Smooth muscle cell (in vitro differentiated cells): ENCODE data around the gene ZDHHC19. TPM values are rescaled to one million over a fixed set of nuclear protein-coding genes. Genes with fewer than 3 reads are reported as not detected.
"Not testable (repeated sequence)": the region's sequence is repeated elsewhere in the genome, so short reads cannot be mapped to it uniquely, and the experiment has no call there.

Experiments
- DNase-seq: peaks from one replicate; lab custom pipeline; 2025; ENCODE audit not compliant: unreplicated experiment; lab: John Stamatoyannopoulos, UW
- H2AFZ ChIP-seq: fragments of 200-600 bp; sonication (generic); 2 replicates; pipeline ENCODE4 v1.6.0; 2016; ENCODE audit warnings: antibody characterized with exemption, low read depth, mild to moderate bottlenecking
- H3F3A ChIP-seq: fragments of 200-600 bp; sonication (generic); 2 replicates; pipeline ENCODE4 v1.6.0; 2017; ENCODE audit warnings: antibody characterized with exemption, low read depth
- H3K27ac ChIP-seq: fragments of 200-600 bp; sonication (generic); 2 replicates; pipeline ENCODE4 v1.5.1; 2016; ENCODE audit warnings: low read depth, mild to moderate bottlenecking
- H3K27me3 ChIP-seq: fragments of 200-600 bp; sonication (generic); 2 replicates; pipeline ENCODE4 v1.6.1; 2016; ENCODE audit warnings: low read depth, mild to moderate bottlenecking
- H3K36me3 ChIP-seq: fragments of 200-600 bp; sonication (generic); 2 replicates; pipeline ENCODE4 v1.5.1; 2016; ENCODE audit warnings: low read depth
- H3K4me1 ChIP-seq: fragments of 200-600 bp; sonication (generic); 2 replicates; pipeline ENCODE4 v1.5.1; 2016; ENCODE audit warnings: low read depth
- H3K4me2 ChIP-seq: fragments of 200-600 bp; sonication (generic); 2 replicates; pipeline ENCODE4 v1.6.0; 2016; ENCODE audit warnings: mild to moderate bottlenecking
- H3K4me3 ChIP-seq: fragments of 200-600 bp; sonication (generic); 2 replicates; pipeline ENCODE4 v1.5.1; 2016; ENCODE audit warnings: mild to moderate bottlenecking
- H3K79me2 ChIP-seq: fragments of 200-600 bp; sonication (generic); 2 replicates; pipeline ENCODE4 v1.6.0; 2016; ENCODE audit warnings: low read depth, mild to moderate bottlenecking
- H3K9ac ChIP-seq: fragments of 200-600 bp; sonication (generic); 2 replicates; pipeline ENCODE4 v1.6.0; 2016; ENCODE audit warnings: low read depth
- H3K9me3 ChIP-seq: fragments of 200-600 bp; sonication (generic); replicated peaks from 2 replicates; pipeline ENCODE4 v1.5.1; 2016; ENCODE audit warnings: low read depth
- H4K20me1 ChIP-seq: fragments of 200-600 bp; sonication (generic); 2 replicates; pipeline ENCODE4 v1.6.0; 2016; ENCODE audit warnings: low read depth
- WGBS: methylation state at CpG from one replicate; pipeline ENCODE4 v1.1.7; 2016; ENCODE audit warnings: low lambda C conversion rate; 5-methylcytosine and 5-hydroxymethylcytosine counted together
- polyA plus RNA-seq: library from polyadenylated mRNA; unstranded; fragments of >200 nt; fragmentation: Nextera tagmentation; extraction: Ambion mirVana; gene quantifications from 2 replicates; pipeline ENCODE4 v1.2.1, GENCODE V29; 2016
- total RNA-seq: library from RNA; depleted of rRNA; stranded (reverse); fragments of >200 nt; gene quantifications from 2 replicates; pipeline ENCODE4 v1.2.3, GENCODE V29; 2014
- TF ChIP-seq, protein P1 (sequence below): fragments of 200-600 bp; sonication (generic); IDR thresholded peaks from 2 replicates; pipeline ENCODE4 v1.5.1; 2017; ENCODE audit warnings: borderline replicate concordance, mild to moderate bottlenecking, antibody characterized with exemption; ENCODE audit not compliant: insufficient read depth, poor library complexity, severe bottlenecking

Gene ZDHHC19
- total and polyA plus RNA-seq, 2 experiments from 2014 or later, result not detected

DNA sequence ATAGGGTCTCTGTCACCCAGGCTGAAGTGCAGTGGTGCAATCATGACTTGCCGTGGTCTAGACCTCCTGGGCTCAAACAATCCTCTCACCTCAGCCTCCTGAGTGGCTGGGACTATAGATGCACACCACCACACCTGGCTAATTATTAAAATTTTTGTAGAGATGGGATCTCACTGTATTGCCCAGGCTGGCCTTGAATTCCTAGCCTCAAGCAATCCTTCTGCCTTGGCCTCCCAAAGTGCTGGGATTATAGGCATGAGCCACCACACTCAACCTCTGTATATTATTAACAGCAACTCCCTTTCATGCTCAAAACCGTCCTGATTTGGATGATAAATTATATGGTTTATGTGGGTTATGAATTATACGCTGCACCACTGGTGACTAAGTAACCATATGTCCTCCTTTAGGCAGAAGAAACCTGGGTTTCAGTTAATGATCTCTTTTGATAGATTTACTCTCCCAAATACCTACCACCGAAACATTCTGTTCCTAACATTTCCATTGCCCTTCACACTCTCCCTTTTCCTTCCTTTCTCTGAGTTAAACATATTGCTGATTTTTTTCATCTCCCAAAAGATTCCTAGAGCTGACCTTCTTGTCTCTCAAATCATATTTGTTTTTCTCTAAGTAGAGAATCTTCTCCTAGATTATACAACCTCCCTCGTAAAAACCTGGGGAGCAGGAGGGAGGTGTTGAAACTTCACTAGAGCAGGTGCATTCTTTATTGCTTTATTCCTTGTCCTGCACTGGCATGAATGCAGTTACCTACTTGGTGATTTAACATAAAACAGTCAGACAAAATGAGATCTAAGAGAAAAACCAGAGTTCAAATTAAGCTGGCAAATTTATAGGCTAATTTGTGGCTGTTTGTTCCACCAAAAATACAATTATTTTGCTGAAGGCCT lies 43.4 kb upstream of the ZDHHC19 start:
- WGBS, result 85% methylated on average over 5 of the region's 5 CpGs
- H3K27me3 ChIP-seq, result no peaks in the 10 kb centered on the region
- H3K79me2 ChIP-seq, result peaks cover 20% of the 10 kb centered on the region
- no peaks in the 10 kb centered on the region for H3K4me1 ChIP-seq
- H4K20me1 ChIP-seq, result peaks cover 30% of the 10 kb centered on the region
- H3K27ac ChIP-seq, result no peak overlapping the region
- TF ChIP-seq, protein P1, sequence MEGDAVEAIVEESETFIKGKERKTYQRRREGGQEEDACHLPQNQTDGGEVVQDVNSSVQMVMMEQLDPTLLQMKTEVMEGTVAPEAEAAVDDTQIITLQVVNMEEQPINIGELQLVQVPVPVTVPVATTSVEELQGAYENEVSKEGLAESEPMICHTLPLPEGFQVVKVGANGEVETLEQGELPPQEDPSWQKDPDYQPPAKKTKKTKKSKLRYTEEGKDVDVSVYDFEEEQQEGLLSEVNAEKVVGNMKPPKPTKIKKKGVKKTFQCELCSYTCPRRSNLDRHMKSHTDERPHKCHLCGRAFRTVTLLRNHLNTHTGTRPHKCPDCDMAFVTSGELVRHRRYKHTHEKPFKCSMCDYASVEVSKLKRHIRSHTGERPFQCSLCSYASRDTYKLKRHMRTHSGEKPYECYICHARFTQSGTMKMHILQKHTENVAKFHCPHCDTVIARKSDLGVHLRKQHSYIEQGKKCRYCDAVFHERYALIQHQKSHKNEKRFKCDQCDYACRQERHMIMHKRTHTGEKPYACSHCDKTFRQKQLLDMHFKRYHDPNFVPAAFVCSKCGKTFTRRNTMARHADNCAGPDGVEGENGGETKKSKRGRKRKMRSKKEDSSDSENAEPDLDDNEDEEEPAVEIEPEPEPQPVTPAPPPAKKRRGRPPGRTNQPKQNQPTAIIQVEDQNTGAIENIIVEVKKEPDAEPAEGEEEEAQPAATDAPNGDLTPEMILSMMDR, result no peak
- no peaks in the 10 kb centered on the region for H3K36me3 ChIP-seq
- no peak overlapping the region for H3K4me2 ChIP-seq
- DNase-seq, result no peak
- H3F3A ChIP-seq, result peaks cover 2% of the 10 kb centered on the region
- H3K4me3 ChIP-seq, result no peak overlapping the region
- H3K9ac ChIP-seq, result no peak overlapping the region
- no peak overlapping the region for H2AFZ ChIP-seq
- H3K9me3 ChIP-seq, result no peaks in the 10 kb centered on the region

DNA sequence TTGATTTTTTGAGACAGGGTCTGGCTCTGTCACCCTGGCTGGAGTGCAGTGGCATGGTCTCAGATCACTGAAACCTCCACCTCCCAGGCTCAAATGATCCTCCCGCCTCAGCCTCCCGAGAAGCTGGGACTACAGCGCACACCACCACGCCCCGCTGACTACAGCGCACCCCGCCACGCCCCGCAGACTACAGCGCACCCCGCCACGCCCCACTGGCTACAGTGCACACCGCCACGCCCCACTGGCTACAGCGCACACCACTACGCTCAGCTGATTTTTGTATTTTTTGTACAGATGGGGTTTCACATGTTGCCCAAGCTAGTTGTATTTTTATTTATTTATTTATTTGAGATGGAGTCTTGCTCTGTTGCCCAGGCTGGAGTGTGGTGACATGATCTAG lies 40.7 kb upstream of the ZDHHC19 start:
- peaks cover 27% of the 10 kb centered on the region for H4K20me1 ChIP-seq
- no peaks in the 10 kb centered on the region for H3K27me3 ChIP-seq
- no peak overlapping the region for H3K9ac ChIP-seq
- H3K9me3 ChIP-seq, result no peaks in the 10 kb centered on the region
- no peak overlapping the region for H3K27ac ChIP-seq
- H3K36me3 ChIP-seq, result peaks cover 8% of the 10 kb centered on the region
- H3F3A ChIP-seq, result no peaks in the 10 kb centered on the region
- H3K79me2 ChIP-seq, result peaks cover 16% of the 10 kb centered on the region
- WGBS, result 98% methylated on average over 16 of the region's 16 CpGs
- no peak overlapping the region for H2AFZ ChIP-seq
- no peaks in the 10 kb centered on the region for H3K4me1 ChIP-seq
- H3K4me2 ChIP-seq, result no peak overlapping the region
- no peak for DNase-seq
- TF ChIP-seq, protein P1, result no peak
- no peak overlapping the region for H3K4me3 ChIP-seq

DNA sequence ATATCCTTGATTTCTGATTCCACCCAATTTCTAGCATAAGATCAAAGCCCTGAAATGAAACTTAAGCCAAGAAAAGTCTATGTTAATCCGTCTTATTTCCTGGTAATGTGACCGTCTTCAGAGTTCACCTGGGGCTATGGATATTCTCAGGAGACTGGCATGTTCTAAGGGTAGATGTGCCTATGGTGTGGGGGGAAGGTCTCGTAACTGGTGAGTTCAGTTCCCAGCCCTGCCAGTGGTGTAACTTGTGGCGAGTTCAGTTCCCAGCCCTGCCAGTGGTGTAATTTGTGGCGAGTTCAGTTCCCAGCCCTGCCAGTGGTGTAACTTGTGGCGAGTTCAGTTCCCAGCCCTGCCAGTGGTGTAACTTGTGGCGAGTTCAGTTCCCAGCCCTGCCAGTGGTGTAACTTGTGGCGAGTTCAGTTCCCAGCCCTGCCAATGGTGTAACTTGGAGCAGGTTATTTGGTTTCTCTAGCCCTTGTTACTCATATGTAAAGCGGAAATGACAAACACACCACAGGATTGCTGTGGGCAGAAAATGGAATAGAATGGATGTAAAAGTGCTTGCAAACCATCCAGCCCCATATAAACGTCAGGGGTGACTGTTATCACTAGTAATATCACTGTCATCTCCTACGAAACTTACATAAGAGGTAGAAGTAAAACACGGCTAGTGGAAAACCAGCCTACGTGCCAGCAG lies 35.6 kb upstream of the ZDHHC19 start:
- Histone ChIP-seq H3K9me3 (no peaks in the 10 kb centered on the region), H3K4me1 (no peaks in the 10 kb centered on the region), H3K4me3 (no peak overlapping the region), H3F3A (no peaks in the 10 kb centered on the region), H3K36me3 (peaks cover 8% of the 10 kb centered on the region), H3K27ac (no peak overlapping the region), H4K20me1 (peaks cover 19% of the 10 kb centered on the region), H3K4me2 (no peak overlapping the region), H3K9ac (no peak overlapping the region), H3K27me3 (no peaks in the 10 kb centered on the region), H2AFZ (no peak overlapping the region), H3K79me2 (peaks cover 5% of the 10 kb centered on the region)
- DNase-seq, result no peak
- TF ChIP-seq, protein P1, result no peak
- WGBS, result 95% methylated on average over 13 of the region's 13 CpGs

DNA sequence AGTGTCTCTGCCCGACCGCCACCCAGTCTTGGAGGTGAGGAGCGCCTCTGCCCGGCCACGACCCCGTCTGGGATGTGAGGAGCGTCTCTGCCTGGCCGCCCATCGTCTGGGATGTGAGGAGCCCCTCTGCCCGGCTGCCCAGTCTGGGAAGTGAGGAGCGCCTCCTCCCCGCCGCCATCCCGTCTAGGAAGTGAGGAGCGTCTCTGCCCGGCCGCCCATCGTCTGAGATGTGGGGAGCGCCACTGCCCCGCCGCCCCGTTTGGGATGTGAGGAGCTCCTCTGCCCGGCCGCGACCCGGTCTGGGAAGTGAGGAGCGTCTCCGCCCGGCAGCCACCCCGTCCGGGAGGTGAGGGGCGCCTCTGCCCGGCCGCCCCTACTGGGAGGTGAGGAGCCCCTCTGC lies 33.0 kb upstream of the ZDHHC19 start:
- H3K4me1 ChIP-seq, H3F3A ChIP-seq, H3K4me3 ChIP-seq, H2AFZ ChIP-seq, H3K27ac ChIP-seq, H3K9me3 ChIP-seq, H3K9ac ChIP-seq, H3K27me3 ChIP-seq, H3K4me2 ChIP-seq, H3K79me2 ChIP-seq, H4K20me1 ChIP-seq, DNase-seq: not testable (repeated sequence)
- H3K36me3 ChIP-seq, result peaks cover 17% of the 10 kb centered on the region
- WGBS, result 98% methylated on average over 34 of the region's 34 CpGs
